Activated CD8-positive, alpha-beta memory T cell treated with anti-CD3 and anti-CD28 coated beads for 24 hours (primary cell): ENCODE data around the gene CLN5.
"Not testable (repeated sequence)": the region's sequence is repeated elsewhere in the genome, so short reads cannot be mapped to it uniquely, and the experiment has no call there.

Experiments
- DNase-seq: peaks from one replicate; pipeline ENCODE4 v3.0.0-alpha.2; 2020

Gene CLN5

GRCh38 chr13:76976490-76976889 is 15.4 kb upstream of the CLN5 start:
- no peak for DNase-seq

GRCh38 chr13:76976929-76977328 is 15.0 kb upstream of the CLN5 start:
- no peak for DNase-seq

- peak; percentile 97 for DNase-seq
Observed at GRCh38 chr13:76980075-76980718, 11.7 kb upstream of the CLN5 start.

GRCh38 chr13:76982061-76982460 is 9.8 kb upstream of the CLN5 start:
- no peak for DNase-seq

- no peak for DNase-seq
Observed at GRCh38 chr13:76983676-76984075, 8.2 kb upstream of the CLN5 start.

GRCh38 chr13:76991432-76991795 is 467 bp upstream of the CLN5 start:
- DNase-seq = no peak

- peak; percentile 63 for DNase-seq
Observed at GRCh38 chr13:76992548-76993001, 694 bp downstream of the CLN5 start.

GRCh38 chr13:76993021-76993420 is 1.1 kb downstream of the CLN5 start:
- no peak for DNase-seq

- DNase-seq = no peak
Observed at GRCh38 chr13:76993473-76993872, 1.6 kb downstream of the CLN5 start.

- DNase-seq = no peak
Observed at GRCh38 chr13:76994281-76994680, 2.4 kb downstream of the CLN5 start.

- no peak for DNase-seq
Observed at GRCh38 chr13:77000475-77000874, 8.6 kb downstream of the CLN5 start.

GRCh38 chr13:77001540-77001939 is 9.7 kb downstream of the CLN5 start:
- no peak for DNase-seq

GRCh38 chr13:77001963-77002587 is 10.2 kb downstream of the CLN5 start:
- no peak for DNase-seq

- DNase-seq = no peak
Observed at GRCh38 chr13:77002590-77003190, 10.8 kb downstream of the CLN5 start.

GRCh38 chr13:77008337-77008736 is 16.5 kb downstream of the CLN5 start:
- not testable (repeated sequence) for DNase-seq

- DNase-seq = no peak
Observed at GRCh38 chr13:77009011-77009410, 17.1 kb downstream of the CLN5 start.

GRCh38 chr13:77009719-77010118 is 17.8 kb downstream of the CLN5 start:
- not testable (repeated sequence) for DNase-seq

GRCh38 chr13:77013853-77014542 is 22.1 kb downstream of the CLN5 start:
- DNase-seq = no peak

- no peak for DNase-seq
Observed at GRCh38 chr13:77014906-77015685, 23.2 kb downstream of the CLN5 start.

- DNase-seq = no peak
Observed at GRCh38 chr13:77016251-77016812, 24.5 kb downstream of the CLN5 start.

- DNase-seq = no peak
Observed at GRCh38 chr13:77016888-77017623, 25.2 kb downstream of the CLN5 start.

- no peak for DNase-seq
Observed at GRCh38 chr13:77019756-77020155, 27.9 kb downstream of the CLN5 start.
